ENCODE results near the gene EXOC4.
A peak's percentile ranks its signal among the peaks of the same experiment; 100 is the strongest.
"Not testable (repeated sequence)": the region's sequence is repeated elsewhere in the genome, so short reads cannot be mapped to it uniquely, and the experiment has no call there.

The EXOC4 gene

DNA sequence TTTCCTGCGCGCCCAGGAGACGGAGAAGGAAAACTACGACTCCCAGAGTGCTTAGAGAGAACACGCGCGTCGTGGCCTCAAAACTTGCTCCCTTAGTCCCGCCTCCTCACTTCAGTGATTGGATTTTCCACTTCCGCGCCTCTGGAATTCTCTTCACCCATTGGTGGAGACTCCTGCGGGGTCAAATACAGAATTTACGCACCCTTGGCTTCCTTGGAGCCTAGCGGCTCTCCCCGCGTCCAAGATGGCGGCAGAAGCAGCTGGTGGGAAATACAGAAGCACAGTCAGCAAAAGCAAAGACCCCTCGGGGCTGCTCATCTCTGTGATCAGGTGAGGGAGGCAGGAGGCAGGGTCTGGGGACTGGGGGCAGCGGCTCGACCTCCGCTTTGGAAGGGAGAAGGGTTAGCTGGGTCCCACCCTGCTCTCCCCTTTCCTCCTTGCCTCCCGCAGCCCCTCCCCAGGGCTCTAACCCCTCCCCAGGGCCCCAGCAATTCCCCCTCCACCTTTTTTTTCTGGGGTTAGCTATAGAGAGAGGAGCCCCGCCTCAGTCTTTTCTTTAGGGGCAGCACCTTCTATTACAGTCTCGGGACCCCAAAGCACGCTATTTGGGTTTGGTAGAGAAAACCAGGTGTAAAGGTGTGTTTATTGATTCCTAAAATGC, at the start of gene EXOC4:
TSS of gene EXOC4 (plus strand) at position 221 of the 661 bp plus-strand sequence.
- DNase-seq, result peak; percentile 95
- TF ChIP-seq, protein P1, sequence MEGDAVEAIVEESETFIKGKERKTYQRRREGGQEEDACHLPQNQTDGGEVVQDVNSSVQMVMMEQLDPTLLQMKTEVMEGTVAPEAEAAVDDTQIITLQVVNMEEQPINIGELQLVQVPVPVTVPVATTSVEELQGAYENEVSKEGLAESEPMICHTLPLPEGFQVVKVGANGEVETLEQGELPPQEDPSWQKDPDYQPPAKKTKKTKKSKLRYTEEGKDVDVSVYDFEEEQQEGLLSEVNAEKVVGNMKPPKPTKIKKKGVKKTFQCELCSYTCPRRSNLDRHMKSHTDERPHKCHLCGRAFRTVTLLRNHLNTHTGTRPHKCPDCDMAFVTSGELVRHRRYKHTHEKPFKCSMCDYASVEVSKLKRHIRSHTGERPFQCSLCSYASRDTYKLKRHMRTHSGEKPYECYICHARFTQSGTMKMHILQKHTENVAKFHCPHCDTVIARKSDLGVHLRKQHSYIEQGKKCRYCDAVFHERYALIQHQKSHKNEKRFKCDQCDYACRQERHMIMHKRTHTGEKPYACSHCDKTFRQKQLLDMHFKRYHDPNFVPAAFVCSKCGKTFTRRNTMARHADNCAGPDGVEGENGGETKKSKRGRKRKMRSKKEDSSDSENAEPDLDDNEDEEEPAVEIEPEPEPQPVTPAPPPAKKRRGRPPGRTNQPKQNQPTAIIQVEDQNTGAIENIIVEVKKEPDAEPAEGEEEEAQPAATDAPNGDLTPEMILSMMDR (IDR thresholded peaks at IDR 0.05; ENCODE audit: low read depth, low read length), result no peak
- H3K27me3 ChIP-seq (ENCODE audit: insufficient read depth, low read depth, severe bottlenecking), result no peaks in the 10 kb centered on the region
- H3K36me3 ChIP-seq, result no peaks in the 10 kb centered on the region
- H3K4me3 ChIP-seq (ENCODE audit: low read depth, low read length), result peak within 1 kb of the TSS; percentile 86
- H3K9me3 ChIP-seq (ENCODE audit: severe bottlenecking), result no peaks in the 10 kb centered on the region
- peak within 1 kb of the TSS; percentile 86 for H3K27ac ChIP-seq

DNA sequence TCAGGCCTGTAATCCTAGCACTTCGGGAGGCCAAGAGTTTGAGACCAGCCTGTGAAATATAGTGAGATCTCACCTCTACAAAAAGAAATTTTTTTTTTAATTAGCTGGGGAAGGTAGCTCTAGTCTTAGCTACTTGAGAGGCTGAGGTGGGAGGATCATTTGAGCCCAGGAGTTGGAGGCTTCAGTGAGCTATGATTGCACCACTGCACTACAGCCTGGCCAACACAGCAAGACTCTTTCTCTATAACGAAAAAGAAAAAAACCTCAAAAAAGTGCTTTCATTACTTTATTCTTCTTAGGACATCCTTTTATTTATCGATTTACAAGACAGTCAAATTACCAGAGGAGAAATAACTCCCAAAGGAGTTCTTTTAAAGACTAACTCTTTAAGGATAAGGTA, 49.4 kb upstream of the EXOC4 start:
- DNase-seq, result no peak
- H3K27me3 ChIP-seq (ENCODE audit: insufficient read depth, low read depth, severe bottlenecking), result no peaks in the 10 kb centered on the region
- H3K4me3 ChIP-seq (ENCODE audit: low read depth, low read length), result no peak overlapping the region
- no peak overlapping the region for H3K27ac ChIP-seq
- no peaks in the 10 kb centered on the region for H3K36me3 ChIP-seq
- TF ChIP-seq, protein P1 (IDR thresholded peaks at IDR 0.05; ENCODE audit: low read depth, low read length), result no peak
- H3K9me3 ChIP-seq (ENCODE audit: severe bottlenecking), result no peaks in the 10 kb centered on the region

DNA sequence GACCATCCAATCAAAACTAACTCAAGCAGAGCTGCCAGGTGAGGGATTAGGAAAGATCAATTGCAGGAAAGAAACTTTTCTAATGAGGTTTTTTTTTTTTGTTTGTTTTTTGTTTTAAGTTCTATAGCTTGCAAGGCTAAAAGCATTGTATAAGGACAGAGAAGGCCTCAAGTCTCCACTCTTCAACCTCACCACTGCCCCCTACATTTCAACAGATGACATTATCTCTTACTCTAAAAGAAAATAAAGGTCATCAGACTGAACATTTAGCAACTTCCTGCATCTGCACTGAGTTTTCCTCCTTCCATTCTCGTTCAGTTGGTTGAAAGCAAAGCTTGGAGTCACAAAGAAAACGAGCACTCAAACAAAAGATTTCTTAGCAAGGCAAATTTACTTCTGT, 45.2 kb upstream of the EXOC4 start:
- TF ChIP-seq, protein P1 (IDR thresholded peaks at IDR 0.05; ENCODE audit: low read depth, low read length), result peak; percentile 42; the same call in 1 of the 2 replicates
- no peak overlapping the region for H3K27ac ChIP-seq
- no peaks in the 10 kb centered on the region for H3K9me3 ChIP-seq (ENCODE audit: severe bottlenecking)
- no peaks in the 10 kb centered on the region for H3K27me3 ChIP-seq (ENCODE audit: insufficient read depth, low read depth, severe bottlenecking)
- no peaks in the 10 kb centered on the region for H3K36me3 ChIP-seq
- no peak for DNase-seq
- H3K4me3 ChIP-seq (ENCODE audit: low read depth, low read length), result no peak overlapping the region

DNA sequence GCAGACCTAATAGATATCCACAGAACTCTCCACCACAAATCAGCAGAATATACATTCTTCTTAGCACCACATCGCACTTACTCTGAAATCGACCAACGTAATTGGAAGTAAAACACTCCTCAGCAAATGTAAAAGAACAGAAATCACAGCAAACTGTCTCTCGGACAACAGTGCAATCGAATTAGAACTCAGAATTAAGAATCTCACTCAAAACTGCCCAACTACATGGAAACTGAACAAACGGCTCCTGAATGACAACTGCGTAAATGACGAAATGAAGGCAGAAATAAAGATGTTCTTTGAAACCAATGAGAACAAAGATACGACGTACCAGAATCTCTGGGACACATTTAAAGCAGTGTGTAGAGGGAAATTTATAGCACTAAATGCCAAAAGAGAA, 42.1 kb upstream of the EXOC4 start:
- not testable (repeated sequence) for DNase-seq; H3K36me3 ChIP-seq; H3K4me3 ChIP-seq (ENCODE audit: low read depth, low read length); H3K9me3 ChIP-seq (ENCODE audit: severe bottlenecking); H3K27me3 ChIP-seq (ENCODE audit: insufficient read depth, low read depth, severe bottlenecking); H3K27ac ChIP-seq

DNA sequence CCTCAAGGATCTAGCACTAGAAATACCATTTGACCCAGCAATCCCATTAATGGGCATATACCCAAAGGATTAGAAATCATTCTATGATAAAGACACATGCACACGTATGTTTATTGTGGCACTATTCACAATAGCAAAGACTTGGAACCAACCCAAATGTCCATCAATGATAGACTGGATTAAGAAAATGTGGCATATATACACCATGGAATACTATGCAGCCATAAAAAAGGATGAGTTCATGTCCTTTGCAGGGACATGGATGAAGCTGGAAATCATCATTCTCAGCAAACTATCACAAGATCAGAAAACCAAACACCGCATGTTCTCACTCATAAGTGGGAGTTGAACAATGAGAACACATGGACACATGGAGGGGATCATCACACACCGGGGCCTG, 39.1 kb upstream of the EXOC4 start:
- H3K27me3 ChIP-seq (ENCODE audit: insufficient read depth, low read depth, severe bottlenecking); DNase-seq; H3K4me3 ChIP-seq (ENCODE audit: low read depth, low read length); H3K27ac ChIP-seq; H3K36me3 ChIP-seq; H3K9me3 ChIP-seq (ENCODE audit: severe bottlenecking): not testable (repeated sequence)

DNA sequence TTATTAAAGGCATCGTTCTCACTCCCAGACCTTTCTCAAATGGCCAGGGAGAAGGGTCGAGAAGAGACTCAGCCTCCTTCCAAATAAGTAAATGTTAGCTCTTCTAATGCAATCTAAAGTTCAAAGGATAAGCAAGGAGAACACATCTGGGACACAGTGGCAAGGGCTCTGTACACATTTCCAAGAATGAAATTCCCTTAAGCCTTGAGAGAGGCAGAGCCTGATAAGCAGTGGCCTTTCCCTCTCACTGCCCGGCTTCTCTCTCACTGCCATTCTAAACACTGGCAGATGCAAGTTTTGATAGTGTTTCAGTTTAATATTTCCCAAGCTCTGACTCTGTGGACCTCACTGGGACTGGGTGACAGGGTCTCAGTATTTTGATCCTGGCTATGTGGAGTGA, 35.1 kb upstream of the EXOC4 start:
- DNase-seq, result no peak
- H3K4me3 ChIP-seq (ENCODE audit: low read depth, low read length), result no peak overlapping the region
- no peaks in the 10 kb centered on the region for H3K27me3 ChIP-seq (ENCODE audit: insufficient read depth, low read depth, severe bottlenecking)
- no peak overlapping the region for H3K27ac ChIP-seq
- no peaks in the 10 kb centered on the region for H3K9me3 ChIP-seq (ENCODE audit: severe bottlenecking)
- TF ChIP-seq, protein P1 (IDR thresholded peaks at IDR 0.05; ENCODE audit: low read depth, low read length), result no peak
- no peaks in the 10 kb centered on the region for H3K36me3 ChIP-seq

DNA sequence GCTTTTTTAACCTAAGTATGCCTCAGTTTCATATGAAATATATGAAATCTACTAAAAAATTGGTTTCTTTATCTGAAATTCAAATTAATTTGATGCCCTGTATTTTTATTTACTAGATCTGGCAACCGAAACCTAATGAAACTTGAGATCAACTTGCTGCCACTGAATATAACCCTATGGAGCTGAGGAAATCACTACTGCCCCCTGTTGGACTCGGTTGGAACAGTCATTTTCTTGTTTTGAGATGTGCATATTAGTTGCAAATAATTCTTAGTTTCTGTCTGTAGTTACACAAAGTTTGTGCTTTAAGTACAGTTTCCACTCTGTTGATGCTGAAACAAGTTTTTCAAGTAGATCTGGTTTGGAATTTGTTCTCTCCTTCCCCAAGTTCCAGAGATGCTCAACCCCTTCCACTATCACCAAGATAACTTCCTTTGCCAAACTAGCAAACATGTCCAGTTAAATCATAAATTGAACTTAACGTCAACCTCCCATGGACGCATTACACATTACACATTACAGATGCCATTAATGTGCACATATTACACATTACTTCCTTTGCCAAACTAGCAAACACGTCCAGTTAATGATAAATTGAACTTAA, 22.2 kb upstream of the EXOC4 start:
- Histone ChIP-seq H3K27ac (no peak overlapping the region), H3K4me3 (ENCODE audit: low read depth, low read length) (no peak overlapping the region), H3K27me3 (ENCODE audit: insufficient read depth, low read depth, severe bottlenecking) (no peaks in the 10 kb centered on the region), H3K9me3 (ENCODE audit: severe bottlenecking) (no peaks in the 10 kb centered on the region), H3K36me3 (no peaks in the 10 kb centered on the region)
- DNase-seq, result peak; percentile 54
- TF ChIP-seq, protein P1 (IDR thresholded peaks at IDR 0.05; ENCODE audit: low read depth, low read length), result peak; percentile 58

Measured in WERI-Rb-1 (cell line).